GM12892 (cell line): Measurements from ENCODE around the gene POLL.

Experiments used
- DNase-seq: peaks from one replicate; pipeline ENCODE4 v3.0.0; 2011; ENCODE audit not compliant: insufficient read length
- FAIRE-seq: peaks from 2 replicates; lab custom pipeline; 2011; peaks lifted over from hg19 to GRCh38; lab: Jason Lieb, UNC
- POLR2A ChIP-seq: IDR thresholded peaks from 2 replicates; pipeline ENCODE4 v1.6.1; 2011; ENCODE audit warnings: low read depth, low read length, control low read depth
- POLR2AphosphoS5 ChIP-seq: IDR thresholded peaks from 2 replicates; pipeline ENCODE4 v1.6.1; 2011; ENCODE audit warnings: low read depth, low read length, control low read depth
- TAF1 ChIP-seq: IDR thresholded peaks from 2 replicates; pipeline ENCODE4 v1.6.1; 2011; ENCODE audit warnings: low read depth, mild to moderate bottlenecking, control low read depth, low read length, borderline replicate concordance

Gene POLL

GRCh38 chr10:101569323-101569621 lies 18.8 kb downstream of the POLL start:
- no peak for FAIRE-seq
- no peak for DNase-seq
- TF ChIP-seq POLR2AphosphoS5, result no peak
- TF ChIP-seq TAF1, result no peak
- no peak for TF ChIP-seq POLR2A

- TF ChIP-seq POLR2A, result no peak
- TF ChIP-seq POLR2AphosphoS5, result no peak
- TF ChIP-seq TAF1, result no peak
- no peak for FAIRE-seq
Observed at GRCh38 chr10:101568054-101568745, 19.9 kb downstream of the POLL start.

GRCh38 chr10:101567165-101568006 lies 20.7 kb downstream of the POLL start:
- peak; percentile 46 for FAIRE-seq
- TF ChIP-seq POLR2A, result no peak
- no peak for TF ChIP-seq POLR2AphosphoS5
- no peak for TF ChIP-seq TAF1
- DNase-seq, result no peak

More at GRCh38 chr10:101568054-101568745, 19.9 kb downstream of the POLL start:
- no peak for DNase-seq

- DNase-seq (no peak), FAIRE-seq (no peak)
- TF ChIP-seq POLR2AphosphoS5 (no peak), TAF1 (no peak), POLR2A (no peak)
Observed at GRCh38 chr10:101566333-101567164, 21.5 kb downstream of the POLL start.

GRCh38 chr10:101565936-101566332 lies 22.1 kb downstream of the POLL start:
- DNase-seq, result no peak
- TF ChIP-seq TAF1, result no peak
- no peak for TF ChIP-seq POLR2AphosphoS5
- no peak for TF ChIP-seq POLR2A

GRCh38 chr10:101565370-101565900 lies 22.6 kb downstream of the POLL start:
- no peak for TF ChIP-seq POLR2A
- no peak for TF ChIP-seq TAF1
- TF ChIP-seq POLR2AphosphoS5, result no peak
- no peak for FAIRE-seq
- no peak for DNase-seq

More at GRCh38 chr10:101565936-101566332, 22.1 kb downstream of the POLL start:
- peak; percentile 69 for FAIRE-seq

GRCh38 chr10:101564490-101564991 lies 23.5 kb downstream of the POLL start:
- no peak for FAIRE-seq
- no peak for DNase-seq
- TF ChIP-seq TAF1 (no peak), POLR2AphosphoS5 (no peak), POLR2A (no peak)

- no peak for DNase-seq
- TF ChIP-seq POLR2AphosphoS5, result no peak
- no peak for TF ChIP-seq POLR2A
- no peak for TF ChIP-seq TAF1
- FAIRE-seq, result no peak
Observed at GRCh38 chr10:101563497-101564040, 24.5 kb downstream of the POLL start.

GRCh38 chr10:101563007-101563406 lies 25.1 kb downstream of the POLL start:
- no peak for DNase-seq
- TF ChIP-seq POLR2AphosphoS5, result no peak
- no peak for TF ChIP-seq TAF1
- TF ChIP-seq POLR2A, result no peak
- no peak for FAIRE-seq

- no peak for FAIRE-seq
Observed at GRCh38 chr10:101562231-101562630, 25.8 kb downstream of the POLL start.

More at GRCh38 chr10:101562231-101562630, 25.8 kb downstream of the POLL start:
- TF ChIP-seq TAF1, result no peak
- TF ChIP-seq POLR2A, result no peak
- TF ChIP-seq POLR2AphosphoS5, result no peak
- no peak for DNase-seq
